ENCODE data around the gene CETP. TPM values are rescaled to one million over a fixed set of nuclear protein-coding genes. Genes with fewer than 3 reads are reported as not detected.
"Not testable (repeated sequence)": the region's sequence is repeated elsewhere in the genome, so short reads cannot be mapped to it uniquely, and the experiment has no call there.

CETP gene
- total and polyA plus RNA-seq, 2 of the 8 experiments (the other 6 are each of a cell fraction or from before 2014, with no cell fraction given) = not detected

GRCh38 chr16:57005597-57005996, 43.8 kb downstream of the CETP start:
- H4K20me1 ChIP-seq (replicated peaks in 1 of 2; ENCODE audit: control insufficient read depth in 1 of 2, insufficient read depth in 2 of 2, low read length in 2 of 2); H3K4me3 ChIP-seq (ENCODE audit: extremely low read depth in 1 of 4, insufficient read depth in 2 of 4, low read depth in 3 of 4, low read length in 4 of 4); H3K9me3 ChIP-seq (ENCODE audit: insufficient read depth in 2 of 2, low read depth in 1 of 2, low read length in 1 of 2); H2AFZ ChIP-seq (ENCODE audit: low read length); H3K4ac ChIP-seq (replicated peaks; ENCODE audit: insufficient read length, low read depth, low read length); H2BK15ac ChIP-seq (ENCODE audit: low read length); H4K5ac ChIP-seq (ENCODE audit: insufficient read length, low read depth, low read length); H2BK12ac ChIP-seq (ENCODE audit: low read depth, low read length); H3K27me3 ChIP-seq (replicated peaks in 1 of 4; ENCODE audit: control insufficient read depth in 3 of 4, extremely low read depth in 1 of 4, insufficient read depth in 3 of 4, low read length in 3 of 4); POLR2A ChIA-PET (ENCODE audit: partially characterized antibody); H4K8ac ChIP-seq (ENCODE audit: extremely low read depth, insufficient read depth, low read length); H3K4me2 ChIP-seq (ENCODE audit: insufficient read depth in 1 of 2, low read depth in 2 of 2, low read length in 2 of 2); H3K23me2 ChIP-seq (ENCODE audit: low read depth, low read length); H3K18ac ChIP-seq (ENCODE audit: extremely low read depth, low read length); H3K14ac ChIP-seq (ENCODE audit: insufficient read length); H3K27ac ChIP-seq (ENCODE audit: low read depth, low read length); H3K56ac ChIP-seq (replicated peaks; ENCODE audit: insufficient read length, low read depth, low read length); H3K79me2 ChIP-seq (ENCODE audit: control insufficient read depth in 1 of 2, insufficient read depth in 2 of 2, low read length in 2 of 2); H2AK5ac ChIP-seq (ENCODE audit: low read depth, low read length); H3K23ac ChIP-seq (ENCODE audit: insufficient read length); H2BK120ac ChIP-seq (replicated peaks; ENCODE audit: low read depth, low read length); H4K91ac ChIP-seq (replicated peaks; ENCODE audit: insufficient read length, low read length); H3K36me3 ChIP-seq (ENCODE audit: control insufficient read depth in 2 of 4, insufficient read depth in 4 of 4, low read length in 3 of 4); H3K79me1 ChIP-seq (ENCODE audit: low read depth, low read length); FAIRE-seq; H2BK20ac ChIP-seq (ENCODE audit: low read length); DNase-seq (ENCODE audit: low read depth in 1 of 2, low spot score in 2 of 2); H3K9ac ChIP-seq (replicated peaks in 1 of 4; ENCODE audit: extremely low read depth in 1 of 4, low read depth in 3 of 4, low read length in 3 of 4); H2BK5ac ChIP-seq (ENCODE audit: low read depth, low read length): not testable (repeated sequence)
- peaks cover 0 to 11% (median 6%) of the 10 kb centered on the region in 4 experiments; a peak in 4 of 7 replicates for H3K4me1 ChIP-seq (replicated peaks in 1 of 4; ENCODE audit: control insufficient read depth in 3 of 4, insufficient read depth in 4 of 4, low read length in 3 of 4)
- WGBS, 2 experiments (ENCODE audit: extremely low coverage in 1 of 2, insufficient coverage in 1 of 2, insufficient read length in 1 of 2, insufficient replicate concordance in 2 of 2, low coverage in 1 of 2, low lambda C conversion rate in 2 of 2, missing lambda C conversion rate in 1 of 2) = 72% methylated on average over 2 of the region's 2 CpGs; no CpG with 5 or more reads in 1 of the 2 experiments
- CTCF ChIA-PET (ENCODE audit: partially characterized antibody) = interaction anchor here (1.6 to 2.2 kb wide), 5 partner anchors 10 to 48 kb away, joined by 3 to 11 read pairs (median 5); no protein-coding TSS in a partner anchor
